ENCODE measurements around the gene RFC4. TPM values are rescaled to one million over a fixed set of nuclear protein-coding genes. Genes with fewer than 3 reads are reported as not detected.
A peak's percentile ranks its signal among the peaks of the same experiment; 100 is the strongest.

Gene RFC4
- total RNA-seq, 1 donor from 2014 or later = 187 TPM

- TF ChIP-seq, protein P1, sequence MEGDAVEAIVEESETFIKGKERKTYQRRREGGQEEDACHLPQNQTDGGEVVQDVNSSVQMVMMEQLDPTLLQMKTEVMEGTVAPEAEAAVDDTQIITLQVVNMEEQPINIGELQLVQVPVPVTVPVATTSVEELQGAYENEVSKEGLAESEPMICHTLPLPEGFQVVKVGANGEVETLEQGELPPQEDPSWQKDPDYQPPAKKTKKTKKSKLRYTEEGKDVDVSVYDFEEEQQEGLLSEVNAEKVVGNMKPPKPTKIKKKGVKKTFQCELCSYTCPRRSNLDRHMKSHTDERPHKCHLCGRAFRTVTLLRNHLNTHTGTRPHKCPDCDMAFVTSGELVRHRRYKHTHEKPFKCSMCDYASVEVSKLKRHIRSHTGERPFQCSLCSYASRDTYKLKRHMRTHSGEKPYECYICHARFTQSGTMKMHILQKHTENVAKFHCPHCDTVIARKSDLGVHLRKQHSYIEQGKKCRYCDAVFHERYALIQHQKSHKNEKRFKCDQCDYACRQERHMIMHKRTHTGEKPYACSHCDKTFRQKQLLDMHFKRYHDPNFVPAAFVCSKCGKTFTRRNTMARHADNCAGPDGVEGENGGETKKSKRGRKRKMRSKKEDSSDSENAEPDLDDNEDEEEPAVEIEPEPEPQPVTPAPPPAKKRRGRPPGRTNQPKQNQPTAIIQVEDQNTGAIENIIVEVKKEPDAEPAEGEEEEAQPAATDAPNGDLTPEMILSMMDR (IDR thresholded peaks at IDR 0.05) = no peak
- TF ChIP-seq EZH2 (IDR thresholded peaks at IDR 0.05) = no peak
- no peak for TF ChIP-seq EZH2phosphoT487 (IDR thresholded peaks at IDR 0.05)
- Mint-ChIP-seq H3K9me3 (peaks cover 2% of the 10 kb centered on the region), H3K36me3 (peaks cover 46% of the 10 kb centered on the region), H3K27me3 (ENCODE audit: insufficient read depth, low read depth) (peaks cover 10% of the 10 kb centered on the region), H3K27ac (no peak overlapping the region), H3K4me1 (peaks cover 48% of the 10 kb centered on the region), H3K4me3 (peak overlapping the region; percentile 99)
- H3K27me3 ChIP-seq = no peaks in the 10 kb centered on the region
- peaks cover 75% of the 10 kb centered on the region for H3F3A ChIP-seq (ENCODE audit: low read depth)
- no peak for DNase-seq (ENCODE audit: low spot score)
- H3K79me2 ChIP-seq (ENCODE audit: low read depth) = peaks cover 70% of the 10 kb centered on the region
- peak overlapping the region; percentile 100 for H3K27ac ChIP-seq
- peak overlapping the region; percentile 96 for H3K4me2 ChIP-seq
- no peaks in the 10 kb centered on the region for H3K9me3 ChIP-seq (ENCODE audit: low read depth)
- peak overlapping the region; percentile 99 for H3K9ac ChIP-seq
- peaks cover 45% of the 10 kb centered on the region for H3K36me3 ChIP-seq
- no peak overlapping the region for H2AFZ ChIP-seq (replicated peaks)
- H3K4me1 ChIP-seq = peaks cover 29% of the 10 kb centered on the region
- peaks cover 70% of the 10 kb centered on the region for H4K20me1 ChIP-seq (ENCODE audit: low read depth)
- peak overlapping the region; percentile 97 for H3K4me3 ChIP-seq
Measured at GRCh38 chr3:186785495-186786018, 20.7 kb downstream of the RFC4 start.

GRCh38 chr3:186784820-186785494, 21.3 kb downstream of the RFC4 start:
- H3K4me3 Mint-ChIP-seq = peak overlapping the region; percentile 99
- Histone ChIP-seq H2AFZ (replicated peaks) (no peak overlapping the region), H3K4me1 (peaks cover 29% of the 10 kb centered on the region), H3K9ac (peak overlapping the region; percentile 99), H3K4me3 (peak overlapping the region; percentile 97), H3K4me2 (peak overlapping the region; percentile 96), H3K9me3 (ENCODE audit: low read depth) (no peaks in the 10 kb centered on the region), H3K27ac (peak overlapping the region; percentile 100), H3K27me3 (no peaks in the 10 kb centered on the region), H3K79me2 (ENCODE audit: low read depth) (peaks cover 70% of the 10 kb centered on the region), H3F3A (ENCODE audit: low read depth) (peaks cover 69% of the 10 kb centered on the region), H4K20me1 (ENCODE audit: low read depth) (peaks cover 64% of the 10 kb centered on the region), H3K36me3 (peaks cover 45% of the 10 kb centered on the region)
- H3K36me3 Mint-ChIP-seq = peaks cover 46% of the 10 kb centered on the region
- H3K9me3 Mint-ChIP-seq = peaks cover 2% of the 10 kb centered on the region
- H3K4me1 Mint-ChIP-seq = peaks cover 48% of the 10 kb centered on the region
- no peak for TF ChIP-seq EZH2 (IDR thresholded peaks at IDR 0.05)
- TF ChIP-seq, protein P1 (IDR thresholded peaks at IDR 0.05) = no peak
- TF ChIP-seq EZH2phosphoT487 (IDR thresholded peaks at IDR 0.05) = no peak
- peak overlapping the region; percentile 100 for H3K27ac Mint-ChIP-seq
- H3K27me3 Mint-ChIP-seq (ENCODE audit: insufficient read depth, low read depth) = peaks cover 12% of the 10 kb centered on the region
- DNase-seq (ENCODE audit: low spot score) = no peak

DNA sequence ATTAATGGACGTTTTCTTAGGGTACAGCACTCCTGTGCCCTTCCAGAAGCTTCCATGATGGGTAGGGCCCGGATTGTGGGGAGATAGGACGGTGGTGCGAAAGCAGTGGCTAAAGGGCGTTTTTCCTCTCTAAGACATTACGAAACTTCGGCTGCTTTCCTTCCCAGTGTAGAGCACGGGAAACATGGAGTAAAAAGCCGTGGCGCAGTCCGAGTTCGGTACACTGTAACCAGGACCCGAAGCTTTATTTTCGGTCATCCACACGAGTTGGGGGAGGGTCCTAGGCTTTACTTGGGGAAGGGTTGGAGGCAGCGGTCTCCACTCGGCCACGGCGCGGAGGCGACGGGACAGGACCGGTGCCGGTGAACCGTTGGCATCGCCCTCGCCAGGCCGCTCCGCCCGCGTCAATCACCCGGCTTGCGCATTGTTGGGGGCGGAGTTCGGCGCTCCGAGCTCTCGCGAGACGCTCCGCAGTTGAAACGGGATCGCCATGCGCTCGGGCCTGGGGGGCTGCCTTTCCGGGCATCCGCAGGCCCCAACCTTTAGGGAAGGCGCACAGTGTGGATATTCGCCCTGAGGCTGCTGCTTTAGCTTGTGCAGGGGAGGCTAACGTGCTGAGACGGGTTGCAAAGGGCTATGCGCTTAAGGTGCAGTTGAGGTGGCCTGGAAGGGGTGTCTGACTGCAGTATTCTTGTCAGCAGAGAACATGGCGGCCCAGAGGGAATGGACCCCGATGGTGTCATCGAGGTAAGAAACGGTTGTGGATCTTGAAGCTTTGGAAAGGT, 22.4 kb downstream of the RFC4 start:
- Mint-ChIP-seq H3K27me3 (ENCODE audit: insufficient read depth, low read depth) (peaks cover 13% of the 10 kb centered on the region), H3K27ac (peak overlapping the region; percentile 100), H3K36me3 (peaks cover 40% of the 10 kb centered on the region), H3K4me1 (peaks cover 45% of the 10 kb centered on the region), H3K9me3 (peaks cover 2% of the 10 kb centered on the region), H3K4me3 (peak overlapping the region; percentile 99)
- Histone ChIP-seq H3K4me3 (peak overlapping the region; percentile 97), H3K27ac (peak overlapping the region; percentile 100), H3K4me2 (peak overlapping the region; percentile 96), H2AFZ (replicated peaks) (no peak overlapping the region), H4K20me1 (ENCODE audit: low read depth) (peaks cover 54% of the 10 kb centered on the region), H3K9me3 (ENCODE audit: low read depth) (no peaks in the 10 kb centered on the region), H3K36me3 (peaks cover 45% of the 10 kb centered on the region), H3K27me3 (no peaks in the 10 kb centered on the region), H3F3A (ENCODE audit: low read depth) (peaks cover 59% of the 10 kb centered on the region), H3K4me1 (peaks cover 29% of the 10 kb centered on the region), H3K79me2 (ENCODE audit: low read depth) (peaks cover 67% of the 10 kb centered on the region), H3K9ac (peak overlapping the region; percentile 99)
- DNase-seq (ENCODE audit: low spot score) = peak; percentile 90
- TF ChIP-seq EZH2phosphoT487 (IDR thresholded peaks at IDR 0.05) (no peak), EZH2 (IDR thresholded peaks at IDR 0.05) (no peak)
- TF ChIP-seq, protein P1 (IDR thresholded peaks at IDR 0.05) = no peak
